Fibroblast of pulmonary artery (primary cell): ENCODE data around the gene PCDH9.

Experiments
- DNase-seq: peaks from one replicate; pipeline ENCODE4 v3.0.0-alpha.2; 2010; ENCODE audit warnings: low read depth
- H3K4me3 ChIP-seq: replicated peaks from 2 replicates; pipeline ENCODE4 v1.5.1; 2011; ENCODE audit warnings: low read depth, mild to moderate bottlenecking, control low read depth, low read length, moderate library complexity
- CTCF ChIP-seq: IDR thresholded peaks from 2 replicates; pipeline ENCODE4 v1.5.1; 2011; ENCODE audit warnings: mild to moderate bottlenecking, control low read depth, low read length, inconsistent platforms; ENCODE audit errors: missing control alignments

The PCDH9 gene

GRCh38 chr13:67078062-67078461 is 152.1 kb downstream of the PCDH9 start:
- no peak overlapping the region for H3K4me3 ChIP-seq
- DNase-seq: no peak
- no peak for TF ChIP-seq CTCF

- DNase-seq: no peak
- no peak overlapping the region for H3K4me3 ChIP-seq
- no peak for TF ChIP-seq CTCF
Measured at GRCh38 chr13:67077132-67077531, 153.0 kb downstream of the PCDH9 start.

- peak; percentile 17 for DNase-seq
- H3K4me3 ChIP-seq: no peak overlapping the region
- no peak for TF ChIP-seq CTCF
Measured at GRCh38 chr13:67076378-67076777, 153.8 kb downstream of the PCDH9 start.

- peak; percentile 62 for DNase-seq
- TF ChIP-seq CTCF: peak; percentile 41
- no peak overlapping the region for H3K4me3 ChIP-seq
Measured at GRCh38 chr13:67075239-67075638, 154.9 kb downstream of the PCDH9 start.

- H3K4me3 ChIP-seq: no peak overlapping the region
- TF ChIP-seq CTCF: no peak
- no peak for DNase-seq
Measured at GRCh38 chr13:67071918-67072598, 158.1 kb downstream of the PCDH9 start.

- TF ChIP-seq CTCF: no peak
- DNase-seq: no peak
- no peak overlapping the region for H3K4me3 ChIP-seq
Measured at GRCh38 chr13:67070306-67070705, 159.8 kb downstream of the PCDH9 start.

GRCh38 chr13:67069117-67069767 is 160.9 kb downstream of the PCDH9 start:
- H3K4me3 ChIP-seq: no peak overlapping the region
- TF ChIP-seq CTCF: no peak
- no peak for DNase-seq
